ENCODE results near the gene MTPN. TPM values are rescaled to one million over a fixed set of nuclear protein-coding genes. Genes with fewer than 3 reads are reported as not detected.

MTPN gene
- total RNA-seq, 1 donor from 2014 or later: 170 TPM

- Histone ChIP-seq H3K4me2 (no peak overlapping the region), H3K27me3 (no peaks in the 10 kb centered on the region), H3K9ac (no peak overlapping the region), H3K36me3 (no peaks in the 10 kb centered on the region), H3K27ac (no peak overlapping the region), H3K4me1 (peaks cover 29% of the 10 kb centered on the region), H3K79me2 (ENCODE audit: low read depth) (peaks cover 33% of the 10 kb centered on the region), H3F3A (ENCODE audit: low read depth) (peaks cover 4% of the 10 kb centered on the region), H3K4me3 (no peak overlapping the region), H2AFZ (replicated peaks) (no peak overlapping the region), H3K9me3 (ENCODE audit: low read depth) (no peaks in the 10 kb centered on the region), H4K20me1 (ENCODE audit: low read depth) (peaks cover 21% of the 10 kb centered on the region)
- Mint-ChIP-seq H3K4me3 (no peak overlapping the region), H3K27ac (no peak overlapping the region), H3K27me3 (ENCODE audit: insufficient read depth, low read depth) (no peaks in the 10 kb centered on the region), H3K9me3 (no peaks in the 10 kb centered on the region), H3K36me3 (peaks cover 5% of the 10 kb centered on the region), H3K4me1 (peaks cover 14% of the 10 kb centered on the region)
- no peak for DNase-seq (ENCODE audit: low spot score)
- no peak for TF ChIP-seq CTCF (IDR thresholded peaks at IDR 0.05)
- no peak for TF ChIP-seq EZH2phosphoT487 (IDR thresholded peaks at IDR 0.05)
- no peak for TF ChIP-seq EZH2 (IDR thresholded peaks at IDR 0.05)
These were observed 43.5 kb downstream of the MTPN start for GRCh38 chr7:135933509-135934188.

- Histone ChIP-seq H3K36me3 (no peaks in the 10 kb centered on the region), H3K4me1 (peaks cover 26% of the 10 kb centered on the region), H3K9me3 (ENCODE audit: low read depth) (no peaks in the 10 kb centered on the region), H3K27me3 (no peaks in the 10 kb centered on the region), H3K27ac (no peak overlapping the region), H3K4me2 (no peak overlapping the region), H4K20me1 (ENCODE audit: low read depth) (peaks cover 16% of the 10 kb centered on the region), H3K9ac (no peak overlapping the region), H2AFZ (replicated peaks) (no peak overlapping the region), H3K4me3 (no peak overlapping the region), H3F3A (ENCODE audit: low read depth) (peaks cover 4% of the 10 kb centered on the region), H3K79me2 (ENCODE audit: low read depth) (peaks cover 19% of the 10 kb centered on the region)
- TF ChIP-seq EZH2phosphoT487 (IDR thresholded peaks at IDR 0.05): no peak
- TF ChIP-seq EZH2 (IDR thresholded peaks at IDR 0.05): no peak
- no peak for TF ChIP-seq CTCF (IDR thresholded peaks at IDR 0.05)
- H3K9me3 Mint-ChIP-seq: no peaks in the 10 kb centered on the region
- peaks cover 5% of the 10 kb centered on the region for H3K36me3 Mint-ChIP-seq
- H3K27me3 Mint-ChIP-seq (ENCODE audit: insufficient read depth, low read depth): no peaks in the 10 kb centered on the region
- H3K27ac Mint-ChIP-seq: no peak overlapping the region
- DNase-seq (ENCODE audit: low spot score): no peak
- H3K4me1 Mint-ChIP-seq: peaks cover 14% of the 10 kb centered on the region
- H3K4me3 Mint-ChIP-seq: no peak overlapping the region
These were observed 45.0 kb downstream of the MTPN start for GRCh38 chr7:135932131-135932530.

- Mint-ChIP-seq H3K4me3 (no peak overlapping the region), H3K36me3 (peaks cover 7% of the 10 kb centered on the region), H3K4me1 (peaks cover 14% of the 10 kb centered on the region), H3K9me3 (no peaks in the 10 kb centered on the region), H3K27ac (peak overlapping the region; percentile 61), H3K27me3 (ENCODE audit: insufficient read depth, low read depth) (no peaks in the 10 kb centered on the region)
- Histone ChIP-seq H3K4me2 (no peak overlapping the region), H3K27me3 (no peaks in the 10 kb centered on the region), H3K36me3 (no peaks in the 10 kb centered on the region), H3F3A (ENCODE audit: low read depth) (peaks cover 4% of the 10 kb centered on the region), H3K9ac (no peak overlapping the region), H3K9me3 (ENCODE audit: low read depth) (no peaks in the 10 kb centered on the region), H4K20me1 (ENCODE audit: low read depth) (peaks cover 16% of the 10 kb centered on the region), H3K27ac (no peak overlapping the region), H3K79me2 (ENCODE audit: low read depth) (peaks cover 5% of the 10 kb centered on the region), H3K4me1 (peaks cover 26% of the 10 kb centered on the region), H3K4me3 (no peak overlapping the region), H2AFZ (replicated peaks) (no peak overlapping the region)
- TF ChIP-seq EZH2 (IDR thresholded peaks at IDR 0.05) (no peak), CTCF (IDR thresholded peaks at IDR 0.05) (no peak), EZH2phosphoT487 (IDR thresholded peaks at IDR 0.05) (no peak)
- peak; percentile 15 for DNase-seq (ENCODE audit: low spot score)
These were observed 46.3 kb downstream of the MTPN start for GRCh38 chr7:135930565-135931461.

Measured in neural progenitor cell (in vitro differentiated cells).